ENCODE results near the gene CREB5.
"Not testable (repeated sequence)": the region's sequence is repeated elsewhere in the genome, so short reads cannot be mapped to it uniquely, and the experiment has no call there.

The CREB5 gene

DNA sequence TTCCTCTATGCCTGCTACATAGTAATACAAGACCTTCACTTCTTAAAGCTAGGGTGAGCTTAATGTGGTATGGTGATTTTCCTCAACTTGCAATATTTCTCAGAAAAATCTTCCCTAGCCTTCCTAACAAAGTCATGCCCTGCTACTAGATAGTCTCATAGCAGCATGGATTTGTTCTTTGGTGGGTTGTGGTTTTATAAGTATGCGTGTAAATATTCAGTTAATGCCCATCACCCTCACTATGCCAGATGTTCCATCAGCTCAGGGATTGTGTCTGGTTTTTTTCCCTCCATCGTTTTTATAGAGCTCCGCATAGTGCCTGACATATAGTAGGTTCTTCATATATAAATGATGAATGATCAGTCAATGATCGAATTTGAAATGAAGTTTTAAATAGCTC, 182.8 kb downstream of the CREB5 start:
- no peak for DNase-seq (ENCODE audit: low read depth)
- TF ChIP-seq, protein P1, sequence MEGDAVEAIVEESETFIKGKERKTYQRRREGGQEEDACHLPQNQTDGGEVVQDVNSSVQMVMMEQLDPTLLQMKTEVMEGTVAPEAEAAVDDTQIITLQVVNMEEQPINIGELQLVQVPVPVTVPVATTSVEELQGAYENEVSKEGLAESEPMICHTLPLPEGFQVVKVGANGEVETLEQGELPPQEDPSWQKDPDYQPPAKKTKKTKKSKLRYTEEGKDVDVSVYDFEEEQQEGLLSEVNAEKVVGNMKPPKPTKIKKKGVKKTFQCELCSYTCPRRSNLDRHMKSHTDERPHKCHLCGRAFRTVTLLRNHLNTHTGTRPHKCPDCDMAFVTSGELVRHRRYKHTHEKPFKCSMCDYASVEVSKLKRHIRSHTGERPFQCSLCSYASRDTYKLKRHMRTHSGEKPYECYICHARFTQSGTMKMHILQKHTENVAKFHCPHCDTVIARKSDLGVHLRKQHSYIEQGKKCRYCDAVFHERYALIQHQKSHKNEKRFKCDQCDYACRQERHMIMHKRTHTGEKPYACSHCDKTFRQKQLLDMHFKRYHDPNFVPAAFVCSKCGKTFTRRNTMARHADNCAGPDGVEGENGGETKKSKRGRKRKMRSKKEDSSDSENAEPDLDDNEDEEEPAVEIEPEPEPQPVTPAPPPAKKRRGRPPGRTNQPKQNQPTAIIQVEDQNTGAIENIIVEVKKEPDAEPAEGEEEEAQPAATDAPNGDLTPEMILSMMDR (conservative IDR thresholded peaks at IDR 0.05; ENCODE audit: low read length) = no peak
- H3K4me3 ChIP-seq (ENCODE audit: low read length) = no peak overlapping the region

DNA sequence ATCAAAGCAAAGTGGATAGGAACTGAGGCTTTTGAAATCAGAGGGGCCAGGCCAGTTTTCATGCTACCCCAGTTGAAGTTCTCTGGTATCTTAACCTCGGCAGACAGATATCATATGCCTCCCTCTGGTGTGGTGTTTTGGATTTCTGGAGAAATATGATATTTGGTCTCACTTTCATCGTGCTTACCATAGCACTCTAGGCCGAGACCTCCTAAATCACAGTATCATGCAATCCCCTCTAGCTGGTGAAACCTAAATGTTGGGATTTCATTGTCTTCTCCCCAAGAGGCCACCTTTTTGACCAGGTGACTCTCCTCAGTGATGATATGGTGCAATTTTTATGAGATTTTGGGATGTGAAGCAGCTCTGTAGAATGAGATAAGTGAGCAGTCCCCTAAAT, 183.5 kb downstream of the CREB5 start:
- DNase-seq (ENCODE audit: low read depth) = no peak
- TF ChIP-seq, protein P1 (conservative IDR thresholded peaks at IDR 0.05; ENCODE audit: low read length) = no peak
- H3K4me3 ChIP-seq (ENCODE audit: low read length) = no peak overlapping the region

DNA sequence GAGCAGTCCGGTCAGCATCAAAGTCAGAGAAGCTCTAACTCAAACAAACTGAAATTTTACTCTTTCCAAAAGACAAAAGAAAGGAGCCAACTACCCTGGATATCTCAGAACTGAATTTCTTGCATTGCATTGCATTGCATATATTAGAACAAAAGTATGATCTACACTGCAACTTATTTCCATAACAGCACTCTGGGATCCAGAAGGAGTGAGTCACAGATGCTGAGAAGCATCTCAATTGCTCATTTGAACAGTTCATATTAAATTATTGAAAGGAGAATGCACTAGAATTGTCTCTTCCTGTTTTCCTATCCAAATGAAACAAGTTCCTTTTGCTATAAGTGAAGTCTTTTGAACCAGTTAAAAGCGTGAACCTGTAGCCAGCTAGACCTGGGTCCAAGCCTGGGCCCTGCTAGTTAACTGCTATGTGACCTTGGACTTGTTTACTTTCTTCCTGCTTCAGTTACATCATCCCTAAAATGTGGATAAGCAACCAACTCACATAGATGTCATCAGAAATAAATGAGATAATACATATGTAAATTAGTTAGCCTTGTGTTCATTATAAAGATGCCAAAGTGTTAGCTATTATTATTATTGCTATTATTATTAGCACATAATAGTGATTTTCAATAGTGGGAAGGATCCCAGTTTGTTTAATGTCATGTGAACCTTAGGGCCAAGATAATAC, 184.1 kb downstream of the CREB5 start:
- H3K4me3 ChIP-seq (ENCODE audit: low read length) = no peak overlapping the region
- TF ChIP-seq, protein P1 (conservative IDR thresholded peaks at IDR 0.05; ENCODE audit: low read length) = no peak
- peak; percentile 23 for DNase-seq (ENCODE audit: low read depth)

DNA sequence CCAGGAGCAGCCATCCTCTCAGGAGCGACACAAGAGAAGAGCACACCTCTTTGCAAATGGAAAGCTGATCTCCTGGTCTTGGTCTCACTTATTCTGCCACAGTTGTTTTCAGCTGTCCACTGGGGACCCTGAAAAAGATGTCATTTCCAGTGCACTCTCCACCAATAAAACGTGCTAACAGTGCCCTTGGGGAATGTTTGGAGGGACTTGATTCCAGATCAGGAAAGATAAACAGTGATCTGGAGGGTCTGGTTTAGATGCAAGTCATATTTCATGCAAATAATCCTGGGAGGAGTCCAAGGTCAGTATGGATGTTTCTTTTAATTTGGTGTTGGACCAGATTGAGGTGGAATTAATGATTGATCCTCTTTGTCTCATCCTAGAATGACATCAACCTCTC, 185.0 kb downstream of the CREB5 start:
- TF ChIP-seq, protein P1 (conservative IDR thresholded peaks at IDR 0.05; ENCODE audit: low read length) = no peak
- H3K4me3 ChIP-seq (ENCODE audit: low read length) = no peak overlapping the region
- DNase-seq (ENCODE audit: low read depth) = no peak

DNA sequence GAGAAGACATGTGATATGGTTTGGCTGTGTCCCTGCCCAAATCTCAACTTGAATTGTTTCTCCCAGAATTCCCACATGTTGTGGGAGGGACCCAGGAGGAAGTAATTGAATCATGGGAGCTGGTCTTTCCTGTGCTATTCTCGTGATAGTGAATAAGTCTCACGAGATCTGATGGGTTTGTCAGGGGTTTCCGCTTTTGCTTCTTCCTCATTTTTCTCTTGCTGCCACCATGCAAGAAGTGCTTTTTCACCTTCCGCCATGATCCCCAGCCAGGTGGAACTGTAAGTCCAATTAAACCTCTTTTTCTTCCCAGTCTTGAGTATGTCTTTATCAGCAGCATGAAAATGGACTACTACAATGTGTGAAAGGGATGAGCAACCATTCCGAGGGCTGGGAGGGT, 185.7 kb downstream of the CREB5 start:
- DNase-seq (ENCODE audit: low read depth); H3K4me3 ChIP-seq (ENCODE audit: low read length): not testable (repeated sequence)

DNA sequence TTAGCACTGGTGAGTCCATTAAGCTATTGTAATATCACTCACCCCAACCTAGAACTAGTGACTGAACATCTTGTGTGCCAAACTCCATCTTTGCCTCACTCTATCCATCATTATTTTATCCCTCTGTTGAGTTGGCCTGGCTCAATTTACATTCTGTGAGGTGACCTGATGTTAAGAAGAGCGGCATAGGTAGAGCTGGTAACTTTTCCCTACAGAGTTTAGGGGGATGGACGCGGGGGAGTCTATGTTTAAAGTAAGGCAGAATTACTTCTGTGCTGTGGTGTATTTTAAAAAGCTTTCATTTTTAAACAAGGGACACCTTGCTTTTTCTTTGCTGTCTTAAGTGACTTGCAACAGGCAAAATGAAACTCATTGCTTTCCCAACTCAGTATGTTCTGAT, 186.3 kb downstream of the CREB5 start:
- no peak overlapping the region for H3K4me3 ChIP-seq (ENCODE audit: low read length)
- no peak for DNase-seq (ENCODE audit: low read depth)
- TF ChIP-seq, protein P1 (conservative IDR thresholded peaks at IDR 0.05; ENCODE audit: low read length) = no peak

DNA sequence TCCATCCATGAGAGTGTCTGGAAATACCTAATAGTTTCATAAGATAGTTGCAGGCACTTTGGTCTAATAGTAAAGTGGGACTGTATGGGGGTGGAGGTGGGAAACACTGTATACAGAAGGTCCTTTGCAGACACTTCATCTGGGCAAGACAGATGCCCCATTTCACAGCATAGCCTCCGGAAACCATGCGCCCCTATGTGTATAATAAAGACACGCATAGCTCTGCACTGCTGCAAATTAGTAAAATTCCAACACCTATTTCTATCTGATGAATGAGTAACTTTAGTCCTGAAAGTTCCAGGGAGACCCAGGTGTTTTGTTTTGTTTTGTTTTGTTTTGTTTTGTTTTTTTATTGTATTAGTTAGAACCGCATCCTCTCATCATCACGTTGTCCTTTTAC, 187.1 kb downstream of the CREB5 start:
- TF ChIP-seq, protein P1 (conservative IDR thresholded peaks at IDR 0.05; ENCODE audit: low read length) = no peak
- H3K4me3 ChIP-seq (ENCODE audit: low read length) = no peak overlapping the region
- DNase-seq (ENCODE audit: low read depth) = no peak
